ENCODE results near the gene MAMSTR. TPM values are rescaled to one million over a fixed set of nuclear protein-coding genes. Genes with fewer than 3 reads are reported as not detected.
"Not testable (repeated sequence)": the region's sequence is repeated elsewhere in the genome, so short reads cannot be mapped to it uniquely, and the experiment has no call there.

Gene MAMSTR
- total RNA-seq, 1 donor from 2014 or later, result 3.4 TPM

DNA sequence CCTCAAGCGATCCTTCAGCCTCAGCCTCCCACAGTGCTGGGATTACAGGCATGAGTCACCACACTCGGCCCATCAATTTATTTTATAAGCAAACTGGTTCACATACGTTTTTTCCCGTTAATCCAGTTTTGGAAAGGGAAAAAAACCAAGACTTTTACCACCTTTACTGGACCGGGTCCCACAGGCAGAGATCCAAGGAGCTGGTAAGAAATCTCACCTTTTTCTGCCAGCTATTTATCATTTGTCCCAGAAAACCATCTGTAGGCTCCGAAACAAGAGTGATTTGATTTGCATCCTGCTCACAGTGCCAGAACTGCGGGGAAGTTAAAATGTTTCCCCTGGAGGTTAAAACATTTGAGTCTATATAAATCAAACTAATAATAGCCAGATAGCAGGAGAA lies 30.1 kb downstream of the MAMSTR start:
- H3K4me1 ChIP-seq, result no peaks in the 10 kb centered on the region
- TF ChIP-seq POLR2AphosphoS5 (IDR thresholded peaks at IDR 0.05; ENCODE audit: insufficient read depth in 1 of 2, low read depth in 1 of 2) (no peak), POLR2A (IDR thresholded peaks at IDR 0.05) (no peak)
- TF ChIP-seq, protein P1, sequence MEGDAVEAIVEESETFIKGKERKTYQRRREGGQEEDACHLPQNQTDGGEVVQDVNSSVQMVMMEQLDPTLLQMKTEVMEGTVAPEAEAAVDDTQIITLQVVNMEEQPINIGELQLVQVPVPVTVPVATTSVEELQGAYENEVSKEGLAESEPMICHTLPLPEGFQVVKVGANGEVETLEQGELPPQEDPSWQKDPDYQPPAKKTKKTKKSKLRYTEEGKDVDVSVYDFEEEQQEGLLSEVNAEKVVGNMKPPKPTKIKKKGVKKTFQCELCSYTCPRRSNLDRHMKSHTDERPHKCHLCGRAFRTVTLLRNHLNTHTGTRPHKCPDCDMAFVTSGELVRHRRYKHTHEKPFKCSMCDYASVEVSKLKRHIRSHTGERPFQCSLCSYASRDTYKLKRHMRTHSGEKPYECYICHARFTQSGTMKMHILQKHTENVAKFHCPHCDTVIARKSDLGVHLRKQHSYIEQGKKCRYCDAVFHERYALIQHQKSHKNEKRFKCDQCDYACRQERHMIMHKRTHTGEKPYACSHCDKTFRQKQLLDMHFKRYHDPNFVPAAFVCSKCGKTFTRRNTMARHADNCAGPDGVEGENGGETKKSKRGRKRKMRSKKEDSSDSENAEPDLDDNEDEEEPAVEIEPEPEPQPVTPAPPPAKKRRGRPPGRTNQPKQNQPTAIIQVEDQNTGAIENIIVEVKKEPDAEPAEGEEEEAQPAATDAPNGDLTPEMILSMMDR (IDR thresholded peaks at IDR 0.05), result no peak
- H3K27me3 ChIP-seq, result no peaks in the 10 kb centered on the region
- no peaks in the 10 kb centered on the region for H3K9me3 ChIP-seq
- H3K27ac ChIP-seq, result no peak overlapping the region
- intact Hi-C loops (cut with DNase I), result no loop called here
- H3K4me3 ChIP-seq, result no peak overlapping the region
- no peak for DNase-seq (ENCODE audit: extremely low spot score in 2 of 2)
- H3K36me3 ChIP-seq, result no peaks in the 10 kb centered on the region

DNA sequence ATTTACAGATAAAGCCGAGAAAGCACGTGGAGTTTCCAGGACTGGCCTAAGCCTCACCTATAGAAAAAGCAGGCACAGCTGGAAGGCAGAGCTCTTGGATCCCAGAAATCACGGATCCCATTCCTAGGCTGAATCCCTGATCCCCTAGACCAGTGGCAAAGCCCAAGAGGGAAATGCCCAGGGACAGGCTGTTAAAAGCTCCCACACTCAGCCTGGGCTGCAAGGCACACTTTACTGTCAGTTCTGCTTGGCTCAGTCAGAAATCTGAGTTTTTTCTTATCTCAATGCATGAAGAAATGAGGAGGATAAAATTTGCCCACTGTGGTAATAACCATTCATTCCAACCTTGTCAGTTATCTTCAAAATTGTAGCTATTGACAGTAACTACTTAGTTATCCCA lies 31.7 kb downstream of the MAMSTR start:
- TF ChIP-seq POLR2A (IDR thresholded peaks at IDR 0.05), result no peak
- no peak for DNase-seq (ENCODE audit: extremely low spot score in 2 of 2)

DNA sequence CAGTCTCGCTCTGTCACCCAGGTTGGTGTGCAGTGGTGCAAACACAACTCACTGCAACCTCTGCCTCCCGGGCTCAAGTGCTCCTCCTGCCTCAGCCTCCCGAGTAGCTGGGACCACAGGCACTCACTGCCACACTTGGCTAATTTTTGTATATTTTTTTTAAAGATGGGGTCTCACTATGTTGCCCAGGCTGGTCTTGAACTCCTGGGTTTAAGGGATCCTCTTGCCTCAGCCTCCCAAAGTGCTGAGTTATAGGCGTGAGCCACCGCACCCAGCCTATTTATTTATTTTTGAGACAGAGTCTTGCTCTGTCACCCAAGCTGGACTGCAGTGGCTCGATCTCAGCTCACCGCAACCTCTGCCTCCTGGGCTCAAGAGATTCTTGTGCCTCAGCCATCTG lies 32.9 kb downstream of the MAMSTR start:
- H3K9me3 ChIP-seq; H3K27ac ChIP-seq; H3K36me3 ChIP-seq; H3K4me1 ChIP-seq; H3K27me3 ChIP-seq; H3K4me3 ChIP-seq; DNase-seq (ENCODE audit: extremely low spot score in 2 of 2); intact Hi-C loops (cut with DNase I): not testable (repeated sequence)

More for the DNA sequence above, 31.7 kb downstream of the MAMSTR start:
- no peaks in the 10 kb centered on the region for H3K9me3 ChIP-seq
- no peaks in the 10 kb centered on the region for H3K4me1 ChIP-seq
- H3K27ac ChIP-seq, result no peak overlapping the region
- no peaks in the 10 kb centered on the region for H3K27me3 ChIP-seq
- intact Hi-C loops (cut with DNase I), result no loop called here
- H3K4me3 ChIP-seq, result no peak overlapping the region
- H3K36me3 ChIP-seq, result no peaks in the 10 kb centered on the region

DNA sequence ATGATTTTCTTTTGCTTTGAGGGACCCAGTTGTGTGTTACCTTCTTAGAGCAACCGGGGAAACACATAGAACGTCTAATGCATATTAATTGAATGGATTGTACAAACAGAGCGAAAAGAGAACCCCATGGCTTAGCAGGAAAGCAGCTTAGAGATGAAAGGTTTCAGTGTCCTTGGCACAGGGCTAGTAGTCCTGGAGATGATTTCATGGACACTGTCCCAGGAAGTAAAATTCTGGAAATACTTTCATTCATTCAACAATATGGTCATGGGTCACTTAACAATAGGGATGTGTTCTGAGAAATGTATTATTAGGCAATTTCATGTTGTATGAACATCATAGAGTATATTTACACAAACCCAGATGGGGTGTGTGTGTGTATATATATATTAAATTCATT lies 33.4 kb downstream of the MAMSTR start:
- TF ChIP-seq POLR2AphosphoS5 (IDR thresholded peaks at IDR 0.05; ENCODE audit: insufficient read depth in 1 of 2, low read depth in 1 of 2), result no peak
- Histone ChIP-seq H3K36me3 (no peaks in the 10 kb centered on the region), H3K4me3 (no peak overlapping the region), H3K27ac (no peak overlapping the region), H3K27me3 (no peaks in the 10 kb centered on the region), H3K4me1 (no peaks in the 10 kb centered on the region), H3K9me3 (no peaks in the 10 kb centered on the region)
- no peak for DNase-seq (ENCODE audit: extremely low spot score in 2 of 2)
- intact Hi-C loops (cut with DNase I), result no loop called here

DNA sequence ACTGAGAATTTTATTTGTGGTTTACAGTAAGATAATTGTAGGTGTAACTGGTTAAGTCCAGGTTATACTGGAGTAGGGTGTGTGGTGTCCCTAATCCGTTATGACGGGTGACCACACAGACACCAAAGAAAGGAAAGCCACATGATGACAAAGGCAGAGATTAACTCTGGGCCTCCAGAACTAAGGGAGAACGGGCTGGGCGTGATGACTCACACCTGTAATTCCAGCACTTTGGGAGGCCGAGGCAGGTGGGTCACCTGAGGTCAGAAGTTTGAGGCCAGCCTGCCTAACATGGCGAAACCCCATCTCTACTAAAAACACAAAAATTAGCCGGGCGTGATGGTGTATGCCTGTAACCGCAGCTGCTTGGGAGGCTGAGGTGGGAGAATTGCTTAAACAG lies 33.9 kb downstream of the MAMSTR start:
- Histone ChIP-seq H3K4me1 (no peaks in the 10 kb centered on the region), H3K4me3 (no peak overlapping the region), H3K9me3 (no peaks in the 10 kb centered on the region), H3K27me3 (no peaks in the 10 kb centered on the region), H3K27ac (no peak overlapping the region), H3K36me3 (no peaks in the 10 kb centered on the region)
- no peak for DNase-seq (ENCODE audit: extremely low spot score in 2 of 2)
- no peak for TF ChIP-seq POLR2AphosphoS5 (IDR thresholded peaks at IDR 0.05; ENCODE audit: insufficient read depth in 1 of 2, low read depth in 1 of 2)
- TF ChIP-seq, protein P1 (IDR thresholded peaks at IDR 0.05), result no peak
- intact Hi-C loops (cut with DNase I), result no loop called here

DNA sequence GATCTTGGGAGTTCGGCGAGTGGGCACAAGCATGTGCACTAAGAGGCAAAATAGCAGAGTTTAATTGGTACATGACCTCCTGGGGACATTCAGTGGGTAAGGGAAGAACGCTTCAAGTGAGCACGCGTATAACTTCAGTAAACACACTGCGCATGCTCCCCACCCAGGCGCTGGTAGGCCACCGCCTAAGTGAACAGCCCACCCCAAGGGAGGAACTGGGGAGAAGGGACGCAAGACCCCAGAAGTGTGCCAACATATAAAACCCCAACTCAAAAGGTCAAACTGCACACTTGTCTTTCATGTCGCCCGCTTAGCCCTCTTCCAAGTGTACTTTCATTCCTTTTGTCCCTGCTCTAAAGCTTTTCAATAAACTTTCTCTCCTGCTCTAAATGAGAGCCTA lies 36.2 kb downstream of the MAMSTR start:
- no peaks in the 10 kb centered on the region for H3K27me3 ChIP-seq
- H3K27ac ChIP-seq, result no peak overlapping the region
- TF ChIP-seq, protein P1 (IDR thresholded peaks at IDR 0.05), result no peak
- TF ChIP-seq POLR2AphosphoS5 (IDR thresholded peaks at IDR 0.05; ENCODE audit: insufficient read depth in 1 of 2, low read depth in 1 of 2) (no peak), POLR2A (IDR thresholded peaks at IDR 0.05) (no peak)
- no peak overlapping the region for H3K4me3 ChIP-seq
- DNase-seq (ENCODE audit: extremely low spot score in 2 of 2), result no peak
- intact Hi-C loops (cut with DNase I), result no loop called here
- no peaks in the 10 kb centered on the region for H3K9me3 ChIP-seq
- no peaks in the 10 kb centered on the region for H3K36me3 ChIP-seq
- H3K4me1 ChIP-seq, result no peaks in the 10 kb centered on the region

DNA sequence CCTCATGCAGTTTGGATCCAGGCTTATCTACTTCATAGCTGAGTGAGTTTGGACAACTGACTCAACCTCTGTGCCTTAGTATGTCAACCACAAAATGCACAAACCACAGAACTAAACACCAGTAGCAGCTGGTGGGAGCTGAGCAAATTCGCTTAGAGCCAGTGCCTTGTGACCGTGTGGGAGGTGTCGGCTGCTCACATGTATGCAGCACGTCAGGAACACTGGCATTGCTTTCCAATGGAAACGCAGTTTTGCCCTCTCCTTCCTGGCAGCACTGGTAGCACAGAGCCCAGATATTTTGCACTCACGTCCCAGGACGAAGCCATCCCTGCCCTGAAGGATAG lies 38.4 kb downstream of the MAMSTR start:
- H3K36me3 ChIP-seq, result no peaks in the 10 kb centered on the region
- no peaks in the 10 kb centered on the region for H3K4me1 ChIP-seq
- H3K27ac ChIP-seq, result no peak overlapping the region
- H3K4me3 ChIP-seq, result no peak overlapping the region
- H3K9me3 ChIP-seq, result no peaks in the 10 kb centered on the region
- TF ChIP-seq, protein P1 (IDR thresholded peaks at IDR 0.05), result no peak
- TF ChIP-seq POLR2A (IDR thresholded peaks at IDR 0.05), result no peak
- no peak for TF ChIP-seq POLR2AphosphoS5 (IDR thresholded peaks at IDR 0.05; ENCODE audit: insufficient read depth in 1 of 2, low read depth in 1 of 2)
- intact Hi-C loops (cut with DNase I), result no loop called here
- DNase-seq (ENCODE audit: extremely low spot score in 2 of 2), result no peak
- H3K27me3 ChIP-seq, result no peaks in the 10 kb centered on the region
